Measurements from ENCODE around the gene PPP2R5A. TPM values are rescaled to one million over a fixed set of nuclear protein-coding genes. Genes with fewer than 3 reads are reported as not detected.

PPP2R5A gene
- total and polyA plus RNA-seq, 2 of the 13 experiments (the other 11 are each of a cell fraction or from before 2014, with no cell fraction given) = 22.0 to 31.4 TPM

DNA sequence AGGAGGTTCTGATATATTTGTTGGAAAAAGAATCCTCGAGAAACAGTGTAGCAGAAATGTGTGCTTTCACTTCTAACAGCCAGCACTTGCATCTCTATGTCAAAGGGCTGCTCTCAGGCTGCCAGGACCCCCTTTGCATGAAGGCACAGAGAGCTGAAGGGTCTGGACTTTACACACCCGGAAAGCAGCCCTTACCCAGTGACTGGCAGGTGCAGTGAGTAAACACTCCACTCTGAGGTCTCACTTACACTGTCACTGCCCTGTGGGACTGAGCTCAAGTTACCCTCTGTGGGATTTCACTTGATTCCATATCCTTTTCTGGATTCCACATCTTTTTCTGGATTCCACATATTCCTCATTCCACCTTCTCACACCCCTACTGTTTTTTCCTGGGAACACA lies 40.8 kb upstream of the PPP2R5A start:
- Histone ChIP-seq H3K4me2 (ENCODE audit: low read depth, low read length) (peak overlapping the region; percentile 65), H3K79me2 (ENCODE audit: insufficient read depth, low read length) (no peaks in the 10 kb centered on the region), H3K27ac (ENCODE audit: extremely low read length, insufficient read depth, low read length) (peak overlapping the region; percentile 28), H2AFZ (ENCODE audit: low read length) (no peak overlapping the region), H3K36me3 (replicated peaks in 1 of 2; ENCODE audit: control insufficient read depth in 1 of 2, insufficient read depth in 2 of 2, low read length in 2 of 2) (no peaks in the 10 kb centered on the region), H4K20me1 (ENCODE audit: insufficient read depth, low read length) (no peaks in the 10 kb centered on the region), H3K4me3 (replicated peaks in 1 of 3; ENCODE audit: insufficient read depth in 1 of 3, low read depth in 2 of 3, low read length in 3 of 3) (no peak overlapping the region), H3K9me3 (ENCODE audit: low read length) (no peaks in the 10 kb centered on the region), H3K4me1 (ENCODE audit: insufficient read depth, low read length) (peaks cover 86% of the 10 kb centered on the region), H3K9ac (ENCODE audit: insufficient read depth, low read depth, low read length) (no peak overlapping the region), H3K27me3 (ENCODE audit: control insufficient read depth in 1 of 2, insufficient read depth in 2 of 2, low read length in 2 of 2) (no peaks in the 10 kb centered on the region; a peak in 1 of 5 replicates)
- FAIRE-seq (peak; percentile 70), ATAC-seq (peak; percentile 74), DNase-seq (ENCODE audit: low spot score) (peak; percentile 58)
- 9% methylated on average over 2 of the region's 2 CpGs for WGBS (ENCODE audit: low lambda C conversion rate)
- in situ Hi-C loops (cut with HindIII; ENCODE audit: extremely low pct_ligation_motif_present, low pct_unique_long_range_greater_than_20kb) = no loop called here
- ChIA-PET POLR2A (interaction anchor here (1.0 to 4.2 kb wide), 4 partner anchors 12 to 364 kb away, joined by 3 to 72 read pairs (median 9); partner anchors contain the start of gene ATF3), CTCF (ENCODE audit: low intra/inter-chr PET ratio, low total read pairs) (no interaction called here)
- no TSS peak for BruUV-seq (replicated peaks)
- intact Hi-C loops (cut with micrococcal nuclease; ENCODE audit: unreplicated experiment) = loop anchor here (5.0 kb wide), 1 partner anchor 43 kb away; the partner anchor contains the start of gene PPP2R5A
- no peak for TF ChIP-seq ZNF567 (CRISPR knock-in tag; IDR thresholded peaks at IDR 0.05; ENCODE audit: borderline replicate concordance)
- peak; percentile 59; the same call in 1 of the 2 replicates for TF ChIP-seq ETV5 (CRISPR knock-in tag; IDR thresholded peaks at IDR 0.05; ENCODE audit: borderline replicate concordance)
- TF ChIP-seq PHF20 (CRISPR knock-in tag; IDR thresholded peaks at IDR 0.05) = 0 out of 2 replicates have a peak, but pooled peaks have one; percentile 20
- TF ChIP-seq, protein P1, sequence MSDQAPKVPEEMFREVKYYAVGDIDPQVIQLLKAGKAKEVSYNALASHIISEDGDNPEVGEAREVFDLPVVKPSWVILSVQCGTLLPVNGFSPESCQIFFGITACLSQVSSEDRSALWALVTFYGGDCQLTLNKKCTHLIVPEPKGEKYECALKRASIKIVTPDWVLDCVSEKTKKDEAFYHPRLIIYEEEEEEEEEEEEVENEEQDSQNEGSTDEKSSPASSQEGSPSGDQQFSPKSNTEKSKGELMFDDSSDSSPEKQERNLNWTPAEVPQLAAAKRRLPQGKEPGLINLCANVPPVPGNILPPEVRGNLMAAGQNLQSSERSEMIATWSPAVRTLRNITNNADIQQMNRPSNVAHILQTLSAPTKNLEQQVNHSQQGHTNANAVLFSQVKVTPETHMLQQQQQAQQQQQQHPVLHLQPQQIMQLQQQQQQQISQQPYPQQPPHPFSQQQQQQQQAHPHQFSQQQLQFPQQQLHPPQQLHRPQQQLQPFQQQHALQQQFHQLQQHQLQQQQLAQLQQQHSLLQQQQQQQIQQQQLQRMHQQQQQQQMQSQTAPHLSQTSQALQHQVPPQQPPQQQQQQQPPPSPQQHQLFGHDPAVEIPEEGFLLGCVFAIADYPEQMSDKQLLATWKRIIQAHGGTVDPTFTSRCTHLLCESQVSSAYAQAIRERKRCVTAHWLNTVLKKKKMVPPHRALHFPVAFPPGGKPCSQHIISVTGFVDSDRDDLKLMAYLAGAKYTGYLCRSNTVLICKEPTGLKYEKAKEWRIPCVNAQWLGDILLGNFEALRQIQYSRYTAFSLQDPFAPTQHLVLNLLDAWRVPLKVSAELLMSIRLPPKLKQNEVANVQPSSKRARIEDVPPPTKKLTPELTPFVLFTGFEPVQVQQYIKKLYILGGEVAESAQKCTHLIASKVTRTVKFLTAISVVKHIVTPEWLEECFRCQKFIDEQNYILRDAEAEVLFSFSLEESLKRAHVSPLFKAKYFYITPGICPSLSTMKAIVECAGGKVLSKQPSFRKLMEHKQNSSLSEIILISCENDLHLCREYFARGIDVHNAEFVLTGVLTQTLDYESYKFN (CRISPR knock-in tag; conservative IDR thresholded peaks at IDR 0.05) = peak; percentile 71
- TF ChIP-seq MTA3 (CRISPR knock-in tag; IDR thresholded peaks at IDR 0.05) = no peak
- TF ChIP-seq ZNF589 (CRISPR knock-in tag; conservative IDR thresholded peaks at IDR 0.05) = no peak
- TF ChIP-seq, protein P2, sequence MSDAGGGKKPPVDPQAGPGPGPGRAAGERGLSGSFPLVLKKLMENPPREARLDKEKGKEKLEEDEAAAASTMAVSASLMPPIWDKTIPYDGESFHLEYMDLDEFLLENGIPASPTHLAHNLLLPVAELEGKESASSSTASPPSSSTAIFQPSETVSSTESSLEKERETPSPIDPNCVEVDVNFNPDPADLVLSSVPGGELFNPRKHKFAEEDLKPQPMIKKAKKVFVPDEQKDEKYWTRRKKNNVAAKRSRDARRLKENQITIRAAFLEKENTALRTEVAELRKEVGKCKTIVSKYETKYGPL (CRISPR knock-in tag; IDR thresholded peaks at IDR 0.05) = no peak
- no peak for TF ChIP-seq FOXK1 (CRISPR knock-in tag; IDR thresholded peaks at IDR 0.05; ENCODE audit: borderline replicate concordance, low read depth)
- TF ChIP-seq SOX5 (CRISPR knock-in tag; IDR thresholded peaks at IDR 0.05; ENCODE audit: borderline replicate concordance) = peak; percentile 43; the same call in 1 of the 2 replicates
- no peak for TF ChIP-seq KDM4B (CRISPR knock-in tag; IDR thresholded peaks at IDR 0.05)
- TF ChIP-seq IRF2 (CRISPR knock-in tag; IDR thresholded peaks at IDR 0.05) = peak; percentile 46; the same call in 1 of the 2 replicates
- no peak for TF ChIP-seq CCAR2 (optimal IDR thresholded peaks at IDR 0.05; ENCODE audit: low read depth, low read length)
- TF ChIP-seq ZNF441 (CRISPR knock-in tag; IDR thresholded peaks at IDR 0.05; ENCODE audit: borderline replicate concordance) = no peak
- TF ChIP-seq PPARG (CRISPR knock-in tag; conservative IDR thresholded peaks at IDR 0.05) = peak; percentile 47; the same call in 1 of the 2 replicates
- TF ChIP-seq HNRNPH1 (optimal IDR thresholded peaks at IDR 0.05; ENCODE audit: low read depth, low read length) = no peak
- TF ChIP-seq, protein P3, sequence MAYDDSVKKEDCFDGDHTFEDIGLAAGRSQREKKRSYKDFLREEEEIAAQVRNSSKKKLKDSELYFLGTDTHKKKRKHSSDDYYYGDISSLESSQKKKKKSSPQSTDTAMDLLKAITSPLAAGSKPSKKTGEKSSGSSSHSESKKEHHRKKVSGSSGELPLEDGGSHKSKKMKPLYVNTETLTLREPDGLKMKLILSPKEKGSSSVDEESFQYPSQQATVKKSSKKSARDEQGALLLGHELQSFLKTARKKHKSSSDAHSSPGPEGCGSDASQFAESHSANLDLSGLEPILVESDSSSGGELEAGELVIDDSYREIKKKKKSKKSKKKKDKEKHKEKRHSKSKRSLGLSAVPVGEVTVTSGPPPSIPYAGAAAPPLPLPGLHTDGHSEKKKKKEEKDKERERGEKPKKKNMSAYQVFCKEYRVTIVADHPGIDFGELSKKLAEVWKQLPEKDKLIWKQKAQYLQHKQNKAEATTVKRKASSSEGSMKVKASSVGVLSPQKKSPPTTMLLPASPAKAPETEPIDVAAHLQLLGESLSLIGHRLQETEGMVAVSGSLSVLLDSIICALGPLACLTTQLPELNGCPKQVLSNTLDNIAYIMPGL (CRISPR knock-in tag; IDR thresholded peaks at IDR 0.05; ENCODE audit: borderline replicate concordance in 1 of 2, low read depth in 1 of 2) = 0 out of 4 replicates have a peak, but pooled peaks of 1 of the 2 experiments have one; percentile 33
- peak; percentile 65; the same call in 1 of the 2 replicates for TF ChIP-seq ZSCAN9 (CRISPR knock-in tag; IDR thresholded peaks at IDR 0.05; ENCODE audit: borderline replicate concordance)
- TF ChIP-seq PAWR (CRISPR knock-in tag; IDR thresholded peaks at IDR 0.05; ENCODE audit: borderline replicate concordance) = no peak
- no peak for TF ChIP-seq ZSCAN20 (CRISPR knock-in tag; IDR thresholded peaks at IDR 0.05; ENCODE audit: borderline replicate concordance)
- TF ChIP-seq SNRNP70 (IDR thresholded peaks at IDR 0.05; ENCODE audit: low read depth, low read length) = no peak

All from HepG2 (cell line).